ENCODE data around the gene AFF4.

- TF ChIP-seq TAF1 (IDR thresholded peaks at IDR 0.05; ENCODE audit: borderline replicate concordance, low read depth, low read length) (no peak), POLR2A (IDR thresholded peaks at IDR 0.05; ENCODE audit: low read depth, low read length) (no peak), POLR2AphosphoS5 (IDR thresholded peaks at IDR 0.05; ENCODE audit: low read depth, low read length) (no peak)
Observed at GRCh38 chr5:132887283-132887682, 76.2 kb downstream of the AFF4 start.

Data from GM12892 (cell line).